ENCODE data around the gene KCTD17.

- TF ChIP-seq FOXM1 (IDR thresholded peaks at IDR 0.05; ENCODE audit: borderline replicate concordance, low read depth) (no peak), MAX (IDR thresholded peaks at IDR 0.05) (no peak), TCF12 (IDR thresholded peaks at IDR 0.05; ENCODE audit: low read depth) (no peak), YY1 (IDR thresholded peaks at IDR 0.05; ENCODE audit: low read depth) (no peak), USF1 (IDR thresholded peaks at IDR 0.05) (no peak), EP300 (IDR thresholded peaks at IDR 0.05; ENCODE audit: borderline replicate concordance) (no peak), RAD21 (IDR thresholded peaks at IDR 0.05; ENCODE audit: low read depth) (no peak)
Measured at GRCh38 chr22:37095113-37095512, 43.6 kb downstream of the KCTD17 start.

All from Ishikawa (cell line).